SK-N-SH (cell line): ENCODE data around the gene ABCG4. TPM values are rescaled to one million over a fixed set of nuclear protein-coding genes. Genes with fewer than 3 reads are reported as not detected.

Experiments
- CTCF ChIA-PET: fragments of 300-600, 350-600 bp; formaldehyde crosslinking; extraction: SDS; loops from one replicate; lab custom pipeline; 2021; lab: Yijun Ruan, JAX
- POLR2A ChIA-PET: fragments of 350-600 bp; sonication (Branson Sonifier 250); formaldehyde crosslinking; extraction: SDS; loops from one replicate; lab custom pipeline; 2020; ENCODE audit warnings: antibody characterized with exemption, inconsistent platforms; lab: Yijun Ruan, JAX
- DNase-seq: peaks from one replicate; pipeline ENCODE4 v3.0.0; 2012
- H2AFZ ChIP-seq: fragments of 200-600 bp; sonication (generic); 2 replicates; pipeline ENCODE4 v1.8.1; 2016; ENCODE audit warnings: antibody characterized with exemption, mild to moderate bottlenecking, low read depth
- H3F3A ChIP-seq: fragments of 200-600 bp; sonication (generic); replicated peaks from 2 replicates; pipeline ENCODE3; 2016; ENCODE audit warnings: antibody characterized with exemption, mild to moderate bottlenecking; ENCODE audit not compliant: insufficient read depth
- H3K27ac ChIP-seq, 2 experiments: fragments of 200-500 bp in 1 of 2; fragments of 200-600 bp in 1 of 2; sonication (Bioruptor generic) in 1 of 2; sonication (generic), shearing (Covaris generic) in 1 of 2; 2 replicates each; pipeline versions ENCODE4 v1.5.1 to v1.6.1; 2014 to 2016; ENCODE audit warnings: low read depth in 2 of 2, inconsistent platforms in 1 of 2, low read length in 1 of 2, mild to moderate bottlenecking in 1 of 2, mixed read lengths in 1 of 2
- H3K27me3 ChIP-seq: fragments of 200-600 bp; sonication (generic), shearing (Covaris generic); 2 replicates; pipeline ENCODE4 v1.6.1; 2016; ENCODE audit warnings: mixed run types; ENCODE audit not compliant: insufficient read depth
- H3K36me3 ChIP-seq, 2 experiments: fragments of 200-500 bp in 1 of 2; fragments of 200-600 bp in 1 of 2; sonication (Bioruptor generic) in 1 of 2; sonication (generic) in 1 of 2; replicated peaks in 1 of 2; 2 replicates each; pipeline versions ENCODE3 to v1.5.1; 2014 to 2016; ENCODE audit warnings: low read length in 1 of 2, mild to moderate bottlenecking in 1 of 2; ENCODE audit not compliant: insufficient read depth in 2 of 2, control insufficient read depth in 1 of 2
- H3K4me1 ChIP-seq, 2 experiments: fragments of 200-500 bp in 1 of 2; fragments of 200-600 bp in 1 of 2; sonication (Bioruptor generic) in 1 of 2; sonication (generic), shearing (Covaris generic) in 1 of 2; 2 replicates each; pipeline versions ENCODE4 v1.5.1 to v1.6.1; 2014 to 2016; ENCODE audit warnings: low read depth in 1 of 2, low read length in 1 of 2, mixed run types in 1 of 2; ENCODE audit not compliant: insufficient read depth in 2 of 2, control insufficient read depth in 1 of 2
- H3K4me2 ChIP-seq: fragments of 200-600 bp; sonication (generic), shearing (Covaris generic); 2 replicates; pipeline ENCODE4 v1.6.1; 2017; ENCODE audit warnings: mixed run types
- H3K4me3 ChIP-seq, 2 experiments: fragments of 200-500 bp in 1 of 2; fragments of 200-600 bp in 1 of 2; sonication (Bioruptor generic) in 1 of 2; sonication (generic), shearing (Covaris generic) in 1 of 2; 2 replicates each; pipeline versions ENCODE4 v1.5.1 to v1.8.1; 2014 to 2016; ENCODE audit warnings: low read depth in 2 of 2, inconsistent platforms in 1 of 2, low read length in 1 of 2, mild to moderate bottlenecking in 1 of 2, mixed read lengths in 1 of 2, moderate library complexity in 1 of 2
- H3K79me2 ChIP-seq: fragments of 200-600 bp; sonication (generic); 2 replicates; pipeline ENCODE4 v1.8.1; 2017; ENCODE audit warnings: mild to moderate bottlenecking; ENCODE audit not compliant: insufficient read depth
- H3K9ac ChIP-seq: fragments of 200-600 bp; sonication (generic); 2 replicates; pipeline ENCODE4 v1.6.1; 2017; ENCODE audit warnings: mixed run types
- H3K9me2 ChIP-seq: fragments of 200-600 bp; sonication (generic); 2 replicates; pipeline ENCODE4 v1.6.1; 2017; ENCODE audit warnings: mixed run types
- H3K9me3 ChIP-seq: fragments of 200-600 bp; sonication (generic); 2 replicates; pipeline ENCODE4 v1.6.1; 2017; ENCODE audit warnings: mixed run types, mild to moderate bottlenecking, moderate library complexity
- H4K20me1 ChIP-seq: fragments of 200-600 bp; sonication (generic); 2 replicates; pipeline ENCODE4 v1.6.1; 2017; ENCODE audit warnings: mild to moderate bottlenecking, mixed run types; ENCODE audit not compliant: insufficient read depth
- CHD2 ChIP-seq: fragments of 150-350 bp; IDR thresholded peaks from 2 replicates; pipeline ENCODE4 v1.6.1; 2018; ENCODE audit warnings: low read length; ENCODE audit not compliant: partially characterized antibody
- EP300 ChIP-seq, 2 experiments: IDR thresholded peaks; 2 replicates each; pipeline versions ENCODE4 v1.4.0 to v1.6.1; 2012; ENCODE audit warnings: borderline replicate concordance in 1 of 2, low read depth in 1 of 2, low read length in 1 of 2
- EZH2phosphoT487 ChIP-seq: fragments of 200-600 bp; sonication (generic); IDR thresholded peaks from 2 replicates; pipeline ENCODE4 v1.6.1; 2017; ENCODE audit warnings: low read depth, mixed run types, mild to moderate bottlenecking, antibody characterized with exemption, moderate library complexity, borderline replicate concordance
- FOSL2 ChIP-seq: IDR thresholded peaks from 2 replicates; pipeline ENCODE4 v1.4.0; 2012; ENCODE audit warnings: low read depth, mild to moderate bottlenecking, moderate library complexity, borderline replicate concordance
- FOXM1 ChIP-seq: IDR thresholded peaks from 2 replicates; pipeline ENCODE4 v1.4.0; 2012; ENCODE audit warnings: low read depth, mild to moderate bottlenecking
- GABPA ChIP-seq: IDR thresholded peaks from 2 replicates; pipeline ENCODE4 v1.4.0; 2012; ENCODE audit warnings: low read depth, mild to moderate bottlenecking
- GATA2 ChIP-seq: sonication (generic); formaldehyde crosslinking; IDR thresholded peaks from 2 replicates; pipeline ENCODE4 v1.5.0; 2020; ENCODE audit warnings: mild to moderate bottlenecking, missing genetic modification reagents
- JUND ChIP-seq: IDR thresholded peaks from 2 replicates; pipeline ENCODE4 v1.4.0; 2012
- MXI1 ChIP-seq: IDR thresholded peaks from 2 replicates; pipeline ENCODE4 v1.6.1; 2012; ENCODE audit warnings: mild to moderate bottlenecking, low read depth, low read length, improper control_type of control experiment
- NFIC ChIP-seq: IDR thresholded peaks from 2 replicates; pipeline ENCODE4 v1.4.0; 2012; ENCODE audit warnings: borderline replicate concordance
- NRF1 ChIP-seq: IDR thresholded peaks from 2 replicates; pipeline ENCODE4 v1.6.1; 2012; ENCODE audit warnings: low read depth, mild to moderate bottlenecking, low read length
- RFX5 ChIP-seq: IDR thresholded peaks from 2 replicates; pipeline ENCODE4 v1.6.1; 2012; ENCODE audit warnings: mild to moderate bottlenecking, improper control_type of control experiment, low read length
- RXRA ChIP-seq: IDR thresholded peaks from 2 replicates; pipeline ENCODE4 v1.4.0; 2012; ENCODE audit warnings: low read depth, mild to moderate bottlenecking, borderline replicate concordance
- SMC3 ChIP-seq: IDR thresholded peaks from 2 replicates; pipeline ENCODE4 v1.6.1; 2012; ENCODE audit warnings: low read depth, low read length, improper control_type of control experiment
- TAF1 ChIP-seq: IDR thresholded peaks from 2 replicates; pipeline ENCODE4 v1.6.1; 2012; ENCODE audit warnings: low read depth, mild to moderate bottlenecking, low read length, moderate library complexity, borderline replicate concordance
- TCF12 ChIP-seq: IDR thresholded peaks from 2 replicates; pipeline ENCODE4 v1.4.0; 2012
- YY1 ChIP-seq: IDR thresholded peaks from 2 replicates; pipeline ENCODE4 v1.4.0; 2012; ENCODE audit warnings: low read depth, mild to moderate bottlenecking
- WGBS: methylation state at CpG from one replicate; pipeline ENCODE4 v1.1.6; 2017; ENCODE audit warnings: low lambda C conversion rate; 5-methylcytosine and 5-hydroxymethylcytosine counted together
- polyA plus RNA-seq, 3 experiments: library from polyadenylated mRNA; depleted of rRNA; stranded (reverse); fragments of >200 nt; gene quantifications; 2 replicates each; pipeline ENCODE4 v1.2.3, GENCODE V29; 2012
- TF ChIP-seq, protein P1 (sequence below): fragments of 150-350 bp; IDR thresholded peaks from 2 replicates; pipeline ENCODE4 v1.6.1; 2016; ENCODE audit warnings: mild to moderate bottlenecking, low read depth, low read length
- TF ChIP-seq, protein P2 (sequence below): IDR thresholded peaks from 2 replicates; pipeline ENCODE4 v1.4.0; 2012; ENCODE audit warnings: low read depth, borderline replicate concordance
- TF ChIP-seq, protein P3 (sequence below): IDR thresholded peaks from 2 replicates; pipeline ENCODE4 v1.6.1; 2012; ENCODE audit warnings: mild to moderate bottlenecking, low read depth, low read length, moderate library complexity
- TF ChIP-seq, protein P4 (sequence below): IDR thresholded peaks from 2 replicates; pipeline ENCODE4 v1.4.0; 2012; ENCODE audit warnings: low read depth
- TF ChIP-seq, protein P5 (sequence below): IDR thresholded peaks from 2 replicates; pipeline ENCODE4; 2012
- TF ChIP-seq, protein P6 (sequence below): fragments of 150-350 bp; IDR thresholded peaks from 2 replicates; pipeline ENCODE4 v1.6.1; 2017; ENCODE audit warnings: antibody characterized with exemption, low read length, low read depth, borderline replicate concordance

ABCG4 gene
- polyA plus RNA-seq, 1 of the 3 experiments (the other 2 are of a cell fraction) = 0.72 TPM

DNA sequence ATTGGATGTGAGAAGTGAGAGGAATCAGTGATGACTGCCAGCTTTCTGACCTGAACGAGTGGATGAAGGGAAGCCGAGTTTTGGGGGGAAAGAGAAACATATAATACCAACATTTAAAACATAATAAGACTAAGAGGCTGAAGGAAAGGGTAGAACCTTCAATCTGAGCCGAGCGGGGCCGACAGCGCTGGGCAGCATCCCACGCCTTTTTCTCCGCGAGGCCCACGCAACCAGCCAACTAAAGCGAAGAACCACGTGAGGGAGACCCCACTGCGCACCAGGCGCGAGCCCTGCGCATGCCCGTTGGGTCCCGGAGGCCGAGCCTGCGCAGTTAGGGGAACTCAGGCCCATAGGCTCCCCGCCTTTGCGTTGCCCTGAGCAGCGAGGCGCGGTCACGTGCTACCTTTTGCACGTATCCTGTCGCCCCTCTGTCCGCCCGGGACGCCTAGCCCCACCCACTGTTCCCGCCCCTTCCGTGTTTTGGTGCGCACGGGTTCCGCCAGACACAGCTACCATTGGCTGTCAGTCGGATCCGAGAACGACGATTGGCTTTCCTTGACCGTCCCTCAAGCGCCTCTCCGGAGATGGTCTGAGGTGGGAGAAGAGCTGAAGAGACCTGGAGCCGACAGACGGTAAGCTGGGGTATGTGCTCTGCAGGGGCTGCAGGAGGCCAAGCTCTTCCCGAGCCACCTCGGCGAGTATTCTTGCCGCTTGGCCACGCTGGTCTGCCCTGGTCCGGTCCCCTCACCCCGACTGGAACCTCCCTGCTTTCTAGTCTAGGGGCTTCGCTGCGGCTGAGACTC, 27.6 kb upstream of the ABCG4 start, which contains the start of gene HINFP:
Gene HINFP (plus strand): TSS at position 573 of the 803 bp plus-strand sequence. CDS start 5,365 bp downstream, outside the sequence.
- Histone ChIP-seq H4K20me1 (no peaks in the 10 kb centered on the region), H3K9me2 (no peaks in the 10 kb centered on the region), H3K79me2 (peaks cover 40% of the 10 kb centered on the region), H3K9me3 (no peaks in the 10 kb centered on the region), H3K4me3 (peak within 1 kb of the TSS; percentile 88 to 90), H3K27me3 (no peaks in the 10 kb centered on the region), H3K4me2 (peak within 1 kb of the TSS; percentile 91), H3K27ac (peak within 1 kb of the TSS; percentile 55 to 92; a peak in 3 of 4 replicates), H3K4me1 (peaks cover 13 to 17% of the 10 kb centered on the region in 2 experiments; a peak in 3 of 4 replicates), H3K9ac (peak within 1 kb of the TSS; percentile 74), H3F3A (peaks cover 12% of the 10 kb centered on the region), H2AFZ (peak within 1 kb of the TSS; percentile 89), H3K36me3 (peaks cover 5 to 20% of the 10 kb centered on the region in 2 experiments)
- 3% methylated on average over 30 of the region's 54 CpGs for WGBS
- CTCF ChIA-PET = interaction anchor here (0.8 to 1.3 kb wide), 4 partner anchors 13 to 202 kb away, joined by 3 to 6 read pairs (median 4); no protein-coding TSS in a partner anchor
- POLR2A ChIA-PET = interaction anchor here (0.5 to 1.9 kb wide), 8 partner anchors 10 to 94 kb away, joined by 3 to 11 read pairs (median 4); partner anchors contain the start of genes C2CD2L and HMBS
- DNase-seq = peak; percentile 98
- TF ChIP-seq FOXM1 = no peak
- no peak for TF ChIP-seq EZH2phosphoT487
- no peak for TF ChIP-seq NFIC
- TF ChIP-seq, protein P1, sequence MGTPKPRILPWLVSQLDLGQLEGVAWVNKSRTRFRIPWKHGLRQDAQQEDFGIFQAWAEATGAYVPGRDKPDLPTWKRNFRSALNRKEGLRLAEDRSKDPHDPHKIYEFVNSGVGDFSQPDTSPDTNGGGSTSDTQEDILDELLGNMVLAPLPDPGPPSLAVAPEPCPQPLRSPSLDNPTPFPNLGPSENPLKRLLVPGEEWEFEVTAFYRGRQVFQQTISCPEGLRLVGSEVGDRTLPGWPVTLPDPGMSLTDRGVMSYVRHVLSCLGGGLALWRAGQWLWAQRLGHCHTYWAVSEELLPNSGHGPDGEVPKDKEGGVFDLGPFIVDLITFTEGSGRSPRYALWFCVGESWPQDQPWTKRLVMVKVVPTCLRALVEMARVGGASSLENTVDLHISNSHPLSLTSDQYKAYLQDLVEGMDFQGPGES = no peak; the same call in none of the 2 replicates
- TF ChIP-seq GABPA = peak; percentile 86
- TF ChIP-seq YY1 = no peak
- TF ChIP-seq NRF1 = peak; percentile 99
- no peak for TF ChIP-seq GATA2 (CRISPR knock-in tag)
- no peak for TF ChIP-seq RXRA
- TF ChIP-seq CHD2 = peak; percentile 58
- TF ChIP-seq, protein P2, sequence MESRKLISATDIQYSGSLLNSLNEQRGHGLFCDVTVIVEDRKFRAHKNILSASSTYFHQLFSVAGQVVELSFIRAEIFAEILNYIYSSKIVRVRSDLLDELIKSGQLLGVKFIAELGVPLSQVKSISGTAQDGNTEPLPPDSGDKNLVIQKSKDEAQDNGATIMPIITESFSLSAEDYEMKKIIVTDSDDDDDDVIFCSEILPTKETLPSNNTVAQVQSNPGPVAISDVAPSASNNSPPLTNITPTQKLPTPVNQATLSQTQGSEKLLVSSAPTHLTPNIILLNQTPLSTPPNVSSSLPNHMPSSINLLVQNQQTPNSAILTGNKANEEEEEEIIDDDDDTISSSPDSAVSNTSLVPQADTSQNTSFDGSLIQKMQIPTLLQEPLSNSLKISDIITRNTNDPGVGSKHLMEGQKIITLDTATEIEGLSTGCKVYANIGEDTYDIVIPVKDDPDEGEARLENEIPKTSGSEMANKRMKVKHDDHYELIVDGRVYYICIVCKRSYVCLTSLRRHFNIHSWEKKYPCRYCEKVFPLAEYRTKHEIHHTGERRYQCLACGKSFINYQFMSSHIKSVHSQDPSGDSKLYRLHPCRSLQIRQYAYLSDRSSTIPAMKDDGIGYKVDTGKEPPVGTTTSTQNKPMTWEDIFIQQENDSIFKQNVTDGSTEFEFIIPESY = no peak
- TF ChIP-seq MXI1 = peak; percentile 96
- no peak for TF ChIP-seq TCF12
- 0 out of 2 replicates have a peak, but pooled peaks have one; percentile 8 for TF ChIP-seq SMC3
- TF ChIP-seq, protein P3, sequence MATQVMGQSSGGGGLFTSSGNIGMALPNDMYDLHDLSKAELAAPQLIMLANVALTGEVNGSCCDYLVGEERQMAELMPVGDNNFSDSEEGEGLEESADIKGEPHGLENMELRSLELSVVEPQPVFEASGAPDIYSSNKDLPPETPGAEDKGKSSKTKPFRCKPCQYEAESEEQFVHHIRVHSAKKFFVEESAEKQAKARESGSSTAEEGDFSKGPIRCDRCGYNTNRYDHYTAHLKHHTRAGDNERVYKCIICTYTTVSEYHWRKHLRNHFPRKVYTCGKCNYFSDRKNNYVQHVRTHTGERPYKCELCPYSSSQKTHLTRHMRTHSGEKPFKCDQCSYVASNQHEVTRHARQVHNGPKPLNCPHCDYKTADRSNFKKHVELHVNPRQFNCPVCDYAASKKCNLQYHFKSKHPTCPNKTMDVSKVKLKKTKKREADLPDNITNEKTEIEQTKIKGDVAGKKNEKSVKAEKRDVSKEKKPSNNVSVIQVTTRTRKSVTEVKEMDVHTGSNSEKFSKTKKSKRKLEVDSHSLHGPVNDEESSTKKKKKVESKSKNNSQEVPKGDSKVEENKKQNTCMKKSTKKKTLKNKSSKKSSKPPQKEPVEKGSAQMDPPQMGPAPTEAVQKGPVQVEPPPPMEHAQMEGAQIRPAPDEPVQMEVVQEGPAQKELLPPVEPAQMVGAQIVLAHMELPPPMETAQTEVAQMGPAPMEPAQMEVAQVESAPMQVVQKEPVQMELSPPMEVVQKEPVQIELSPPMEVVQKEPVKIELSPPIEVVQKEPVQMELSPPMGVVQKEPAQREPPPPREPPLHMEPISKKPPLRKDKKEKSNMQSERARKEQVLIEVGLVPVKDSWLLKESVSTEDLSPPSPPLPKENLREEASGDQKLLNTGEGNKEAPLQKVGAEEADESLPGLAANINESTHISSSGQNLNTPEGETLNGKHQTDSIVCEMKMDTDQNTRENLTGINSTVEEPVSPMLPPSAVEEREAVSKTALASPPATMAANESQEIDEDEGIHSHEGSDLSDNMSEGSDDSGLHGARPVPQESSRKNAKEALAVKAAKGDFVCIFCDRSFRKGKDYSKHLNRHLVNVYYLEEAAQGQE = no peak
- TF ChIP-seq, protein P4, sequence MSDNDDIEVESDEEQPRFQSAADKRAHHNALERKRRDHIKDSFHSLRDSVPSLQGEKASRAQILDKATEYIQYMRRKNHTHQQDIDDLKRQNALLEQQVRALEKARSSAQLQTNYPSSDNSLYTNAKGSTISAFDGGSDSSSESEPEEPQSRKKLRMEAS = peak; percentile 99
- TF ChIP-seq JUND = no peak
- TF ChIP-seq EP300 (IDR thresholded peaks at IDR 0.05; ENCODE audit: borderline replicate concordance in 1 of 2, low read depth in 1 of 2, low read length in 1 of 2) = no peak
- no peak for TF ChIP-seq FOSL2
- peak; percentile 55 for TF ChIP-seq TAF1
- TF ChIP-seq, protein P5, sequence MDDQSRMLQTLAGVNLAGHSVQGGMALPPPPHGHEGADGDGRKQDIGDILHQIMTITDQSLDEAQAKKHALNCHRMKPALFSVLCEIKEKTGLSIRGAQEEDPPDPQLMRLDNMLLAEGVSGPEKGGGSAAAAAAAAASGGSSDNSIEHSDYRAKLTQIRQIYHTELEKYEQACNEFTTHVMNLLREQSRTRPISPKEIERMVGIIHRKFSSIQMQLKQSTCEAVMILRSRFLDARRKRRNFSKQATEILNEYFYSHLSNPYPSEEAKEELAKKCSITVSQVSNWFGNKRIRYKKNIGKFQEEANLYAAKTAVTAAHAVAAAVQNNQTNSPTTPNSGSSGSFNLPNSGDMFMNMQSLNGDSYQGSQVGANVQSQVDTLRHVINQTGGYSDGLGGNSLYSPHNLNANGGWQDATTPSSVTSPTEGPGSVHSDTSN = peak; percentile 98
- TF ChIP-seq RFX5 = 0 out of 2 replicates have a peak, but pooled peaks have one; percentile 19
- TF ChIP-seq, protein P6, sequence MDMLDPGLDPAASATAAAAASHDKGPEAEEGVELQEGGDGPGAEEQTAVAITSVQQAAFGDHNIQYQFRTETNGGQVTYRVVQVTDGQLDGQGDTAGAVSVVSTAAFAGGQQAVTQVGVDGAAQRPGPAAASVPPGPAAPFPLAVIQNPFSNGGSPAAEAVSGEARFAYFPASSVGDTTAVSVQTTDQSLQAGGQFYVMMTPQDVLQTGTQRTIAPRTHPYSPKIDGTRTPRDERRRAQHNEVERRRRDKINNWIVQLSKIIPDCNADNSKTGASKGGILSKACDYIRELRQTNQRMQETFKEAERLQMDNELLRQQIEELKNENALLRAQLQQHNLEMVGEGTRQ = peak; percentile 82
